ENCODE measurements around the gene SLC26A11.

The SLC26A11 gene

GRCh38 chr17:80220054-80220735, at the start of gene SLC26A11, which contains the start of gene SGSH:
SLC26A11 (plus strand) TSS chr17:80220427; CDS start chr17:80221561, 1,134 bp downstream.
SGSH (minus strand) TSS chr17:80220333; CDS start chr17:80220313, 20 bp downstream.
- Histone ChIP-seq H3K9ac (ENCODE audit: low read depth, low read length) (peak within 1 kb of the TSS; percentile 81), H3K4me1 (ENCODE audit: control insufficient read depth, insufficient read depth, low read length) (peaks cover 4% of the 10 kb centered on the region), H3K9me3 (ENCODE audit: control insufficient read depth, insufficient read depth, low read length) (no peaks in the 10 kb centered on the region), H3K36me3 (ENCODE audit: control insufficient read depth, insufficient read depth, low read length) (peaks cover 22% of the 10 kb centered on the region), H3K27me3 (ENCODE audit: control insufficient read depth, insufficient read depth, low read length) (no peaks in the 10 kb centered on the region), H3K4me3 (ENCODE audit: low read depth, low read length) (peak within 1 kb of the TSS; percentile 90)

- no peaks in the 10 kb centered on the region for H3K36me3 ChIP-seq (ENCODE audit: control insufficient read depth, insufficient read depth, low read length)
- H3K27me3 ChIP-seq (ENCODE audit: control insufficient read depth, insufficient read depth, low read length): no peaks in the 10 kb centered on the region
- no peak overlapping the region for H3K9ac ChIP-seq (ENCODE audit: low read depth, low read length)
- no peak overlapping the region for H3K4me3 ChIP-seq (ENCODE audit: low read depth, low read length)
- no peaks in the 10 kb centered on the region for H3K4me1 ChIP-seq (ENCODE audit: control insufficient read depth, insufficient read depth, low read length)
- no peaks in the 10 kb centered on the region for H3K9me3 ChIP-seq (ENCODE audit: control insufficient read depth, insufficient read depth, low read length)
Observed at GRCh38 chr17:80171681-80172080, 48.5 kb upstream of the SLC26A11 start.

GRCh38 chr17:80173126-80173525, 47.1 kb upstream of the SLC26A11 start:
- H3K9me3 ChIP-seq (ENCODE audit: control insufficient read depth, insufficient read depth, low read length): no peaks in the 10 kb centered on the region
- no peaks in the 10 kb centered on the region for H3K4me1 ChIP-seq (ENCODE audit: control insufficient read depth, insufficient read depth, low read length)
- no peaks in the 10 kb centered on the region for H3K27me3 ChIP-seq (ENCODE audit: control insufficient read depth, insufficient read depth, low read length)
- H3K4me3 ChIP-seq (ENCODE audit: low read depth, low read length): no peak overlapping the region
- H3K36me3 ChIP-seq (ENCODE audit: control insufficient read depth, insufficient read depth, low read length): no peaks in the 10 kb centered on the region
- H3K9ac ChIP-seq (ENCODE audit: low read depth, low read length): no peak overlapping the region

GRCh38 chr17:80173916-80174315, 46.3 kb upstream of the SLC26A11 start:
- no peak overlapping the region for H3K4me3 ChIP-seq (ENCODE audit: low read depth, low read length)
- no peaks in the 10 kb centered on the region for H3K4me1 ChIP-seq (ENCODE audit: control insufficient read depth, insufficient read depth, low read length)
- H3K9ac ChIP-seq (ENCODE audit: low read depth, low read length): no peak overlapping the region
- no peaks in the 10 kb centered on the region for H3K36me3 ChIP-seq (ENCODE audit: control insufficient read depth, insufficient read depth, low read length)
- no peaks in the 10 kb centered on the region for H3K9me3 ChIP-seq (ENCODE audit: control insufficient read depth, insufficient read depth, low read length)
- H3K27me3 ChIP-seq (ENCODE audit: control insufficient read depth, insufficient read depth, low read length): no peaks in the 10 kb centered on the region

- no peak overlapping the region for H3K9ac ChIP-seq (ENCODE audit: low read depth, low read length)
- no peaks in the 10 kb centered on the region for H3K27me3 ChIP-seq (ENCODE audit: control insufficient read depth, insufficient read depth, low read length)
- H3K9me3 ChIP-seq (ENCODE audit: control insufficient read depth, insufficient read depth, low read length): no peaks in the 10 kb centered on the region
- H3K36me3 ChIP-seq (ENCODE audit: control insufficient read depth, insufficient read depth, low read length): no peaks in the 10 kb centered on the region
- no peaks in the 10 kb centered on the region for H3K4me1 ChIP-seq (ENCODE audit: control insufficient read depth, insufficient read depth, low read length)
- no peak overlapping the region for H3K4me3 ChIP-seq (ENCODE audit: low read depth, low read length)
Observed at GRCh38 chr17:80176757-80177156, 43.5 kb upstream of the SLC26A11 start.

GRCh38 chr17:80177986-80178595, 42.1 kb upstream of the SLC26A11 start:
- Histone ChIP-seq H3K36me3 (ENCODE audit: control insufficient read depth, insufficient read depth, low read length) (no peaks in the 10 kb centered on the region), H3K4me1 (ENCODE audit: control insufficient read depth, insufficient read depth, low read length) (no peaks in the 10 kb centered on the region), H3K4me3 (ENCODE audit: low read depth, low read length) (no peak overlapping the region), H3K9ac (ENCODE audit: low read depth, low read length) (no peak overlapping the region), H3K9me3 (ENCODE audit: control insufficient read depth, insufficient read depth, low read length) (no peaks in the 10 kb centered on the region), H3K27me3 (ENCODE audit: control insufficient read depth, insufficient read depth, low read length) (no peaks in the 10 kb centered on the region)

DNA sequence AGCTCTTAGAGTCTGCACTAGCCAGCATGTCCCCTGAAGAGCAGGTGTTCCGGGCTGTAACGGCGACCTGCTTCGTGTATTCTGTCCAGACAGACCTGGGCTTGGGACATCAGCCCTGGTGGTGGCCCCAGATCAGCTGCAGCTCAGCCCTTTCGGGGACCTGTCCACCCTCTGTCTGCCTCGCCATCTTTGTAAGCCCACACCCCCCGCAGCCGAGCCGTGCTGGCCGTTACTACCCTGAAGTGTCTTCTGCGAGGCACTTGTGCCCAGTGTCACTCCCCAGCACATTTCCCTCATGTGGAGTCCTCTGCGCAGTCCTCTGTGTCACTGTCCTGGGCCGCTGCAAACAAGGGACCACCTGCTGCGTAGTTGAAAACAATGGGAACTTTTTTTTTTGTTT, 40.0 kb upstream of the SLC26A11 start:
- Histone ChIP-seq H3K9ac (ENCODE audit: low read depth, low read length) (no peak overlapping the region), H3K9me3 (ENCODE audit: control insufficient read depth, insufficient read depth, low read length) (no peaks in the 10 kb centered on the region), H3K36me3 (ENCODE audit: control insufficient read depth, insufficient read depth, low read length) (no peaks in the 10 kb centered on the region), H3K4me3 (ENCODE audit: low read depth, low read length) (no peak overlapping the region), H3K4me1 (ENCODE audit: control insufficient read depth, insufficient read depth, low read length) (no peaks in the 10 kb centered on the region), H3K27me3 (ENCODE audit: control insufficient read depth, insufficient read depth, low read length) (no peaks in the 10 kb centered on the region)

DNA sequence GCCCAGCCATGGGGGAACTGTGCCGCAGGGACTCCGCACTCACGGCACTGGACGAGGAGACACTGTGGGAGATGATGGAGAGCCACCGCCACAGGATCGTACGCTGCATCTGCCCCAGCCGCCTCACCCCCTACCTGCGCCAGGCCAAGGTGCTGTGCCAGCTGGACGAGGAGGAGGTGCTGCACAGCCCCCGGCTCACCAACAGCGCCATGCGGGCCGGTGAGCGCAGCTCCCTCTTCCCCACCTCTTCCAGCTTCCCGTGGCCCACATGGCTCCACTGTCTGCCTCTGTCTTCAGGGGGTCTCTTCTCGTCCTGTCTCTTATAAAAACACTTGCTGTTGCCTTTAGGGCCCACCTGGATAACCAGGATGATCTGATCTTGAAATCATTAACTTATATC, 38.8 kb upstream of the SLC26A11 start:
- Histone ChIP-seq H3K36me3 (ENCODE audit: control insufficient read depth, insufficient read depth, low read length) (no peaks in the 10 kb centered on the region), H3K4me1 (ENCODE audit: control insufficient read depth, insufficient read depth, low read length) (no peaks in the 10 kb centered on the region), H3K9me3 (ENCODE audit: control insufficient read depth, insufficient read depth, low read length) (no peaks in the 10 kb centered on the region), H3K9ac (ENCODE audit: low read depth, low read length) (no peak overlapping the region), H3K27me3 (ENCODE audit: control insufficient read depth, insufficient read depth, low read length) (no peaks in the 10 kb centered on the region), H3K4me3 (ENCODE audit: low read depth, low read length) (no peak overlapping the region)

GRCh38 chr17:80182118-80182844, 37.9 kb upstream of the SLC26A11 start:
- H3K27me3 ChIP-seq (ENCODE audit: control insufficient read depth, insufficient read depth, low read length): no peaks in the 10 kb centered on the region
- no peaks in the 10 kb centered on the region for H3K4me1 ChIP-seq (ENCODE audit: control insufficient read depth, insufficient read depth, low read length)
- no peaks in the 10 kb centered on the region for H3K36me3 ChIP-seq (ENCODE audit: control insufficient read depth, insufficient read depth, low read length)
- H3K9ac ChIP-seq (ENCODE audit: low read depth, low read length): no peak overlapping the region
- H3K9me3 ChIP-seq (ENCODE audit: control insufficient read depth, insufficient read depth, low read length): no peaks in the 10 kb centered on the region
- H3K4me3 ChIP-seq (ENCODE audit: low read depth, low read length): no peak overlapping the region

DNA sequence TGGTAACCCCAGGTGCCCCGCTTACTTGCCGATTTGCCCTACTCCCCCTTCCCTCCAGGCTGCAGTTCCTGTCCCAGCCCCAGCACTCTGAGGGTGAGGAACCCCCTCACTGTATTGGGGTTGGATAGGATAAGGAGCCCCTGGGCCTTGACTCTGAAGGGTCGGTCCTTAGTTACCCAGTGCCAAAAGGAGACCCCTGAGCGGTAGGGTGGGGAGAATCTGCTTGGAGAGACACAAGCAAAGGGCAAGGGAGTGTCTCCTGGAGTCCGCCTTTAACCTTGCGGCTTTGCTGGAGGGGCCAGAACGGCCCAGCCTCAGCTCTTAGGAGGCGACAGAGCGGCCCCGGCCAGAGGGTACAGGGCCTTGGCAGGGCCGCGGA, 37.4 kb upstream of the SLC26A11 start:
- Histone ChIP-seq H3K4me3 (ENCODE audit: low read depth, low read length) (no peak overlapping the region), H3K36me3 (ENCODE audit: control insufficient read depth, insufficient read depth, low read length) (no peaks in the 10 kb centered on the region), H3K4me1 (ENCODE audit: control insufficient read depth, insufficient read depth, low read length) (no peaks in the 10 kb centered on the region), H3K27me3 (ENCODE audit: control insufficient read depth, insufficient read depth, low read length) (no peaks in the 10 kb centered on the region), H3K9ac (ENCODE audit: low read depth, low read length) (no peak overlapping the region), H3K9me3 (ENCODE audit: control insufficient read depth, insufficient read depth, low read length) (no peaks in the 10 kb centered on the region)

DNA sequence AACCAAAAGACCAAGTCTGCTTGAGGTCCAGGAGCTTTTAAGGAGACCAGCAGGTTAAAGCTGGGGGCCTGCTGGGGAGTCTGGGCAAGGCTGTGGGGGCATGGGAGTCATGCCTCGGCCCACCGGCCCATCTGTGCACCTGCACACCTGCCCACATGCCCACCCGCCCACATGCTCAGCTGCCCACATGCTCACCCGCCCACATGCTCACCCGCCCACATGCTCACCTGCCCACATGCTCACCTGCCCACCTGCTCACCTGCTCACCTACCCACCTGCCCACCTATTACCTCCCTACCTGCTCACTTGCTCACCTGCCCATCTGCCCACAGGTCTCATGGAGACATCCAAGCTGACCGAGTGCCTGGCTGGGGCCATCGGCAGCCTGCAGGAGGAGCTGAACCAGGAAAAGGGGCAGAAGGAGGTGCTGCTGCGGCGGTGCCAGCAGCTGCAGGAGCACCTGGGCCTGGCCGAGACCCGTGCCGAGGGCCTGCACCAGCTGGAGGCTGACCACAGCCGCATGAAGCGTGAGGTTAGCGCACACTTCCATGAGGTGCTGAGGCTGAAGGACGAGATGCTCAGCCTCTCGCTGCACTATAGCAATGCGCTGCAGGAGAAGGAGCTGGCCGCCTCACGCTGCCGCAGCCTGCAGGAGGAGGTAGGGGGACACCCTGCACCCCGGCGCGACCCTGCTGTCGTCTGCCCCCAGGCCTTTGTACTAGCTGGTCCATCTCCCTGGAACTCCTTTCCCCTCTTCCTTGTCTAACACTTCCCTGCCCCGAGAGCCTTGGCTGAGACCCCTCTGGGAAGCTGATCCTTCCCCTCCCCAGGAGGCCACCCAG, 36.4 kb upstream of the SLC26A11 start:
- no peaks in the 10 kb centered on the region for H3K27me3 ChIP-seq (ENCODE audit: control insufficient read depth, insufficient read depth, low read length)
- H3K9ac ChIP-seq (ENCODE audit: low read depth, low read length): no peak overlapping the region
- no peaks in the 10 kb centered on the region for H3K36me3 ChIP-seq (ENCODE audit: control insufficient read depth, insufficient read depth, low read length)
- H3K4me3 ChIP-seq (ENCODE audit: low read depth, low read length): no peak overlapping the region
- H3K9me3 ChIP-seq (ENCODE audit: control insufficient read depth, insufficient read depth, low read length): no peaks in the 10 kb centered on the region
- no peaks in the 10 kb centered on the region for H3K4me1 ChIP-seq (ENCODE audit: control insufficient read depth, insufficient read depth, low read length)

Data from iPS-15b (cell line).